GM10266 (cell line): ENCODE data around the gene ZSCAN20.

Experiments used
- DNase-seq: peaks from one replicate; pipeline ENCODE4 v3.0.0; 2012; ENCODE audit errors: extremely low spot score
- CTCF ChIP-seq: IDR thresholded peaks from 2 replicates; pipeline ENCODE4 v1.5.1; 2012; ENCODE audit warnings: mild to moderate bottlenecking, low read depth; ENCODE audit not compliant: control insufficient read depth, insufficient read depth; ENCODE audit errors: missing control alignments

ZSCAN20 gene

DNA sequence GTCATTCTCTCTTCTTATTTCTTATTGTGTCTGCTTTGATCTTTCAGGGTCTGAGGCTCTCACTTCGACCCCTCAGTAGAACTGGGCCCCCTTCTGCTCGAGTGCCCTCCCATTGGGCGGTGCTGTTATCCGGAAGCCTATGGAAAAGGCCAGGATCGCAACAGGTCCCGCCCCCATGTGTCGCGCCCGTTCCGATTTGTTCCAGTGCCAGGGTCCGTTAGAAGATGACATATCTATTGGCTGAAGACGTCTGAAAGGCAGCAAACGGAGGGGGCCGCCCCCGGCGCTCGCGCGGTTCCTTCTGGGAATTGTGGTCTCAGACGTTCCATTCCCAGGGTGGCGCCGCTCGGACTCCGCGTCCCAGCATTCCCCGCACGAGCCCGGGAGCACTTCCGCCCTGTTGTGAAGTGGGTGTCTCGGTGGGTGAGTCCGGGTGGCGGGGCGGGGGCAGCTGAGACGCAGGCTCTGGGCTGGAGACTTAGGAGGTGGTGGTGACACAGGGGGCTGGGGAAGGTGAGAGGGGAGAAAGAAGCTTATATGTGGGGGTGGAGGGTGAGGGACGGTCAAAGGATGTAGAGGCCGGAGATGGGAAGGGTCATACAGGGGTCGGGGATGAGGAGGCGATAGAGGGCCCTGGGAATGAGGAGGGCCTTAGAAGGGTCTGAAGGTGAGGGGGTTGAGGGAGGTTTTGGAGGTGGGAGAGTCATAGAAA, at the start of gene ZSCAN20:
TSS of gene ZSCAN20 (plus strand) at position 377 of the 712 bp plus-strand sequence. CDS start 6,644 bp downstream, outside the sequence.
- TF ChIP-seq CTCF: no peak
- DNase-seq: peak; percentile 85

DNA sequence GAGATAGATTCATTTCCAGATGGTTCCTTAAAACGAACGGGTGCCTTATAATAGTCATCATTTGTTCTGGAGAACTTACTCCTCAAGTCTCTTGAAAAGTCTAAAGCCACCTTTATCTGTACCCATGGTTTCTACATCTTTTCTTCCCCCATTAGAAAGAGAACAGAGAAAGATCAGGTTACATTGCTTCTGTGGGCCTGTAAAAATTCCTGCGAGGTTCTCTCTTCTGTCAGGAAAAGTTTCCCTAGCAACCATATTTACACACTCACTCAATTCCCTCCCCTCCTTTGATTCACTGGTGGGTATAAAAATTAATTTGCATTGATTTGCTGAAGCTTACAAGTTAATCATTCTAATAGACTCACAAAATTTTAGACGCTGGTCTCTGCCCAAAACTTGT, 48.2 kb upstream of the ZSCAN20 start:
- TF ChIP-seq CTCF: no peak
- no peak for DNase-seq

DNA sequence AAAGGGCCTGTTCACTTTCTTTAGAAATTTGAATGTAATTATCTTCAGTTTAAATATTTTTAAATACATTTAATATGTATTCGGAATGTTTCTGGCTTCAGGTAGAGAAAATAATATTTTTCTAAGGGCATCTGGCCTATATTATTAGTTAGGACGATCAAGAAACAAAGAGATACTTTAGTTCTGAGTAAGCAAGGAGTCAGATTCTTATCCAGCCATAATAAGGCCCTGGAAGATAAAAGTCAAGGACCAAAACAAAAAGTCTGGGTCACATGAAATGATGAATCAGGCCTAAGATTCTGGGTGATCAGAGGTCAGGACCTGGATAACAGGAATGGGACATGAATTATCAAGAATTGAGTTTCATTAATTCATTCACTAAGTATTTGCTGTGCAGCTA, 47.8 kb upstream of the ZSCAN20 start:
- no peak for TF ChIP-seq CTCF
- no peak for DNase-seq

DNA sequence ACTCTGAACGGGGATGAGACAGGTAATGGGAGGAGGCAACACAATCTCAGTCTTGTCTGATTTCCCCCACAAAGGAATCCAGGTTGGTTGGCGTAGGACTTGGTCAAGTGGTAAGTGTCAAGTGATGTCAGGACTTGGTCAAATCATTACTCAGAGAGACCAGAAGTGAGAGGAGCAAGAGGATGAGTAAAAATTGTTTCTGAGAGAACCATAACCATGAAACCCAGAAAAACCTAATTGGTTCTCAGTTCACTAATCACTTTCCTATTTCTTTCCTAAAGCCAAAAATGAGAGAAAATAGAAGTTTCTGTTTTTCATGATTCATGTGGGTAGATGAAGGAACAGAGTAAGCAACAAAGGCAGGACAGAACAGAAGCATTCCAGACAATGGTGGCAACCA, 46.5 kb upstream of the ZSCAN20 start:
- DNase-seq: peak; percentile 14
- no peak for TF ChIP-seq CTCF

DNA sequence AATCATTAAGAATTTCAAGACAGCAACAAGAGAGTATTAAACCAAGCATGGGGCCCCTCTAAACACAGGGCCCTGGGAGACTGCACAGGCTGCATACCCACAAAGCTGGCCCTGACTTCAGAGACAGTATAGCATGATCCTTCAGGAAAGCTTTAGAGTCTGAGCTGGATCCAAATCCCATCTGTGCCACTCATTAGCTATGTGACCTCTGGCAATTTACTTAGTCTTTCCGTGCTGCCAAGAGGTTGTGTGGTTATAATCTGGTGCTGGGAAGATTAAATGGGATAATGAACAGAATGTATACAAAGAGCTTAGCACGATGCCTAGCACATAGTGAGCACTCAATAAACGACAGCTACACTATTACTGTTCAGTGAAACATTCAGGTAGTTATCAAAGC, 45.5 kb upstream of the ZSCAN20 start:
- DNase-seq: no peak
- TF ChIP-seq CTCF: no peak

- no peak for TF ChIP-seq CTCF
- no peak for DNase-seq
Observed at GRCh38 chr1:33428661-33429060, 43.8 kb upstream of the ZSCAN20 start.

GRCh38 chr1:33429332-33429731, 43.1 kb upstream of the ZSCAN20 start:
- TF ChIP-seq CTCF: no peak
- no peak for DNase-seq
